ENCODE data around the gene NMT1.

The NMT1 gene

DNA sequence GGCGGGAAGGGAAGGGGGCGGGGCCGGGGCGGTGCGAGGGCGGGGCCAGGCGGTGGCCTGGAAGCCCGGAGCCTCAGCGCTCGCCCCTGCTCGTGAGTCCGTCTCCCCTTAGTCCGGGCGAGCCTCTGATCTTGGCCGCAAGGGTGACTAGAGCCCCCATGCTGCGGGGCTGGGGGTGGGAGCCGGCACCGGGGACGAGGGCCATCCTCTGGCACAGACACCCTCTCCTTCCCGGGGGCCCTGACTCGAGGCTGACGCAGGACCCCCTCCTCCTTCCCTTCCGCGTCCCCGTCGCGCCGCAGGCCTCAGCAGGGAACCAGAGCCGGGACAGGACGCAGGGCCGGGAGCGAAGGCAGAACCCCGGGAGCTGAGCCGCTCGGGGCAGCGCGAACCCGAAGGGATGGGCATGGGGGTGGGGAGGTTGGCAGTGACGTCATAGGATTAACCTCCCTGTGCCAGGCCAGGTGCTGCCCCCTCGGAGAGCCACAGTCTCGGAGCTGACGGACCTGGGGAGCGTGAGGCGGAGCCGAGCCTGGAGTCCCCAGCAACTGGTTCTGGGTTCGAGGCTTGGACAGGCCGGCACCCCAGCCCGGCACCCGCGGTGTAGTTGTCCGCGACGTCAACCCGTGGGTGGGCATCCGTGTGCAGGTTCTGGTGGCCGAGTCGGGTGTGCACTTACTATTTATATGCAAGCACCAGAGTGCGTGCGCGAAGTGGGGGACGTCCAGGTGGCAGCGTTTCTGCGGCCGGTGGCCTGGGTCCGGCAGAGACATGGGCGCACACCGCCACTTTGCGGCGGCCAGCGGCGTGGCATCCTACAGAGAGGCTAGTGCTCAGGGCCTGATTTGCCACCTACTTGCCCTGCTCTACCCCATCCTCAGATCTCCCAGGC is 71.7 kb downstream of the NMT1 start:
- Histone ChIP-seq H3K27ac (ENCODE audit: low read length) (peak overlapping the region; percentile 88), H3F3A (ENCODE audit: insufficient read depth, low read length) (peaks cover 6% of the 10 kb centered on the region), H3K9ac (ENCODE audit: low read length) (peak overlapping the region; percentile 82), H3K4me3 (ENCODE audit: low read length) (peak overlapping the region; percentile 97), H3K4me1 (ENCODE audit: low read length) (peaks cover 10% of the 10 kb centered on the region), H3K4me2 (ENCODE audit: low read depth, low read length) (peak overlapping the region; percentile 100), H3K9me2 (replicated peaks; ENCODE audit: insufficient read depth, low read length) (no peaks in the 10 kb centered on the region), H3K9me3 (replicated peaks; ENCODE audit: insufficient read depth, low read length) (no peaks in the 10 kb centered on the region), H3K27me3 (replicated peaks; ENCODE audit: insufficient read depth, low read length) (0 out of 2 replicates have a peak, but pooled peaks cover 8% of the 10 kb centered on the region), H4K20me1 (ENCODE audit: insufficient read depth, low read length) (no peaks in the 10 kb centered on the region), H3K36me3 (replicated peaks; ENCODE audit: insufficient read depth, low read length) (no peaks in the 10 kb centered on the region), H2AFZ (ENCODE audit: low read length) (peak overlapping the region; percentile 99), H3K79me2 (ENCODE audit: low read length) (peaks cover 12% of the 10 kb centered on the region; the same call in 1 of the 2 replicates)
- peak; percentile 76 for DNase-seq
- TF ChIP-seq, protein P1, sequence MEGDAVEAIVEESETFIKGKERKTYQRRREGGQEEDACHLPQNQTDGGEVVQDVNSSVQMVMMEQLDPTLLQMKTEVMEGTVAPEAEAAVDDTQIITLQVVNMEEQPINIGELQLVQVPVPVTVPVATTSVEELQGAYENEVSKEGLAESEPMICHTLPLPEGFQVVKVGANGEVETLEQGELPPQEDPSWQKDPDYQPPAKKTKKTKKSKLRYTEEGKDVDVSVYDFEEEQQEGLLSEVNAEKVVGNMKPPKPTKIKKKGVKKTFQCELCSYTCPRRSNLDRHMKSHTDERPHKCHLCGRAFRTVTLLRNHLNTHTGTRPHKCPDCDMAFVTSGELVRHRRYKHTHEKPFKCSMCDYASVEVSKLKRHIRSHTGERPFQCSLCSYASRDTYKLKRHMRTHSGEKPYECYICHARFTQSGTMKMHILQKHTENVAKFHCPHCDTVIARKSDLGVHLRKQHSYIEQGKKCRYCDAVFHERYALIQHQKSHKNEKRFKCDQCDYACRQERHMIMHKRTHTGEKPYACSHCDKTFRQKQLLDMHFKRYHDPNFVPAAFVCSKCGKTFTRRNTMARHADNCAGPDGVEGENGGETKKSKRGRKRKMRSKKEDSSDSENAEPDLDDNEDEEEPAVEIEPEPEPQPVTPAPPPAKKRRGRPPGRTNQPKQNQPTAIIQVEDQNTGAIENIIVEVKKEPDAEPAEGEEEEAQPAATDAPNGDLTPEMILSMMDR (IDR thresholded peaks at IDR 0.05; ENCODE audit: low read length): peak; percentile 73
- TF ChIP-seq EZH2 (optimal IDR thresholded peaks at IDR 0.05; ENCODE audit: low read depth, low read length) (no peak), EZH2phosphoT487 (IDR thresholded peaks at IDR 0.05; ENCODE audit: low read length) (no peak)

DNA sequence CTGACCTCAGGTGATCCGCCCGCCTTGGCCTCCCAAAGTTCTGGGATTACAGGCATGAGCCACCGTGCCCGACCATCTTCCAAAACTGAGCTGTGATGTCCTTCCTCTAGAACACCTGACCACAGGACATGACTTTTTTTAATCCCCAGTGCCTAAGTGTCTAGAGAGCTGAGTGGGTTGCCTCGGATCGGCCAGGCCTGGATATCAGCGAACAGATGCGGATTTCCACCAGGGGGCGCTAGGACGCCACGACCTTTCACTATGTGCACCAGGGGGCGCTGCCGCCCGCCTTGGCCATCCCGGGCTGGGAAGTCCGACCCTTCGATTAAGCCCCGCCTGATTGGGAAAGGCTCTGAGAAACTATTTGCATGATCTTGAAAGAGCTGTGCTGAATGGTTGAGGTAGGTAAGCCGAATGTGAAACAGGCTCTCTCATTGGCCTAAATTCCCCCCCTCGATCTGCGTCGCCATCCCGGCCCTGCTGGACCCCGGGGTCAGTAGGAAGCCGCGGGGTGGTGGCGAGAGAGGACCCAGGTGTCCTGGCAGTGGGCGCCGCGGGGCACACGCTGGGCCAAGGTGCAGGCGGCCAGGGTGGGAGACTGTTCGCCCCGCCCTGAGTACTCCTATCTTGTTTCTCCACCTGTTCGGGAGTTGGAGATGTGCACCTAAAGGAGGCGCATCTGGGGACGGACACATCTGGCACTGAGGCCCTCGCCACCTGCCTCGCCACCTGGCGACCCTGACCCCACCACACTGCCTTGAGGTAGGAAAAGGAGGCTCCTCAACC is 74.3 kb downstream of the NMT1 start, which contains the start of gene ACBD4:
TSS of gene ACBD4 (plus strand) at position 496 of the 786 bp plus-strand sequence. CDS start 458 bp downstream, outside the sequence.
- no peaks in the 10 kb centered on the region for H3K36me3 ChIP-seq (replicated peaks; ENCODE audit: insufficient read depth, low read length)
- peaks cover 12% of the 10 kb centered on the region; the same call in 1 of the 2 replicates for H3K79me2 ChIP-seq (ENCODE audit: low read length)
- peak within 1 kb of the TSS; percentile 7; the same call in 1 of the 2 replicates for H3K27ac ChIP-seq (ENCODE audit: low read length)
- H3K4me2 ChIP-seq (ENCODE audit: low read depth, low read length): peak within 1 kb of the TSS; percentile 97
- no peaks in the 10 kb centered on the region for H4K20me1 ChIP-seq (ENCODE audit: insufficient read depth, low read length)
- no peak for TF ChIP-seq EZH2phosphoT487 (IDR thresholded peaks at IDR 0.05; ENCODE audit: low read length)
- TF ChIP-seq, protein P1 (IDR thresholded peaks at IDR 0.05; ENCODE audit: low read length): peak; percentile 100
- TF ChIP-seq EZH2 (optimal IDR thresholded peaks at IDR 0.05; ENCODE audit: low read depth, low read length): no peak
- 0 out of 2 replicates have a peak, but pooled peaks cover 8% of the 10 kb centered on the region for H3K27me3 ChIP-seq (replicated peaks; ENCODE audit: insufficient read depth, low read length)
- H3F3A ChIP-seq (ENCODE audit: insufficient read depth, low read length): peaks cover 6% of the 10 kb centered on the region
- peak within 1 kb of the TSS; percentile 85 for H3K4me3 ChIP-seq (ENCODE audit: low read length)
- H3K9me2 ChIP-seq (replicated peaks; ENCODE audit: insufficient read depth, low read length): no peaks in the 10 kb centered on the region
- H3K9me3 ChIP-seq (replicated peaks; ENCODE audit: insufficient read depth, low read length): no peaks in the 10 kb centered on the region
- peak within 1 kb of the TSS; percentile 72 for H3K9ac ChIP-seq (ENCODE audit: low read length)
- H2AFZ ChIP-seq (ENCODE audit: low read length): peak within 1 kb of the TSS; percentile 79
- peaks cover 10% of the 10 kb centered on the region for H3K4me1 ChIP-seq (ENCODE audit: low read length)
- peak; percentile 99 for DNase-seq

DNA sequence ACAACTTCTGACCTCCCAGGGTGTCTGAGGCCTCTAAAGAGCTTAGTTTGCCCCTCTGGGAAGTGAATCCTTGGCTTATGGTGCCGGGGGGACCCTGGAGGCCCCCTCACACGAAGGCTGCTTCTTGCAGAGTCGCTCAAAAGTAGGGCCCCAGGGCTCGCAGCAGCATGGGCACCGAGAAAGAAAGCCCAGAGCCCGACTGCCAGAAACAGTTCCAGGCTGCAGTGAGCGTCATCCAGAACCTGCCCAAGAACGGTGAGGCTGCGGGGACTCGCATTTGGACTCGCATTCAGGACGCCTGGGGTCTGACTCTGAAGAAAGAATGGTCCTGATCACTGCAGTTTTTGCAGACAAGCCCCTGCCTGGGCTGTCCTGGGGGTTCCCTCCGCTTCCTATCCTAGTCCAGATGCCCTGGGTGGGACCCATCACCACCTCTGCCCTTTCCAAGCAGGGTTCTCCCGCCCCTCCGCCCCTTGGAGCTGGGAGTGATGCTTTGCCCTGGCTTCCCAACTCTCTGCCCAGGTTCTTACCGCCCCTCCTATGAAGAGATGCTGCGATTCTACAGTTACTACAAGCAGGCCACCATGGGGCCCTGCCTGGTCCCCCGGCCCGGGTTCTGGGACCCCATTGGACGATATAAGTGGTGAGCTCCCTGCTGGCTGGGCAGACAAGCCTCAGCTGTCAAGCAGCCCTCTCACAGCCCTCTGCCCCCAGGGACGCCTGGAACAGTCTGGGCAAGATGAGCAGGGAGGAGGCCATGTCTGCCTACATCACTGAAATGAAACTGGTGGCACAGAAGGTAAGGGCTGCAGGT is 75.1 kb downstream of the NMT1 start:
- Histone ChIP-seq H3K4me2 (ENCODE audit: low read depth, low read length) (peak overlapping the region; percentile 97), H3K9ac (ENCODE audit: low read length) (peak overlapping the region; percentile 72), H3K27ac (ENCODE audit: low read length) (peak overlapping the region; percentile 7; the same call in 1 of the 2 replicates), H2AFZ (ENCODE audit: low read length) (peak overlapping the region; percentile 79), H3K4me1 (ENCODE audit: low read length) (peaks cover 10% of the 10 kb centered on the region), H3K4me3 (ENCODE audit: low read length) (peak overlapping the region; percentile 85), H4K20me1 (ENCODE audit: insufficient read depth, low read length) (no peaks in the 10 kb centered on the region), H3K79me2 (ENCODE audit: low read length) (peaks cover 12% of the 10 kb centered on the region; the same call in 1 of the 2 replicates), H3K36me3 (replicated peaks; ENCODE audit: insufficient read depth, low read length) (no peaks in the 10 kb centered on the region), H3K9me3 (replicated peaks; ENCODE audit: insufficient read depth, low read length) (no peaks in the 10 kb centered on the region), H3F3A (ENCODE audit: insufficient read depth, low read length) (peaks cover 6% of the 10 kb centered on the region), H3K27me3 (replicated peaks; ENCODE audit: insufficient read depth, low read length) (0 out of 2 replicates have a peak, but pooled peaks cover 1% of the 10 kb centered on the region), H3K9me2 (replicated peaks; ENCODE audit: insufficient read depth, low read length) (no peaks in the 10 kb centered on the region)
- DNase-seq: no peak
- TF ChIP-seq EZH2 (optimal IDR thresholded peaks at IDR 0.05; ENCODE audit: low read depth, low read length): no peak

All from MM.1S (cell line).